Uterus (tissue), 2 donors: ENCODE results near the gene HSPA14.

Source experiments
- CTCF ChIP-seq, 4 experiments: fragments of 200-600 bp in 2 of 4; fragments of 450-650 bp in 2 of 4; sonication (generic) in 2 of 4; IDR thresholded peaks; one replicate each; pipeline ENCODE4 v1.5.1; 2016 to 2019; ENCODE audit warnings: antibody characterized with exemption in 4 of 4, mild to moderate bottlenecking in 2 of 4, moderate library complexity in 1 of 4
- POLR2A ChIP-seq, 2 donors: fragments of 450-650 bp; IDR thresholded peaks; one replicate each; pipeline ENCODE4 v1.6.1; 2016; ENCODE audit warnings: antibody characterized with exemption in 2 of 2, mild to moderate bottlenecking in 1 of 2, moderate library complexity in 1 of 2

- TF ChIP-seq CTCF (IDR thresholded peaks at IDR 0.05) (no peak), POLR2A (IDR thresholded peaks at IDR 0.05) (no peak)
These were observed 20.3 kb downstream of the HSPA14 start for GRCh38 chr10:14858338-14858960.
